Liver (tissue), 3 donors: ENCODE results near the gene LHFPL6.

ENCODE experiments used
- EGR1 ChIP-seq, 2 donors: IDR thresholded peaks; 2 replicates each; pipeline ENCODE4 v1.6.1; 2016 to 2018; ENCODE audit warnings: antibody characterized with exemption in 2 of 2, low read depth in 2 of 2
- FOXA1 ChIP-seq: IDR thresholded peaks from 2 replicates; pipeline ENCODE4 v1.6.1; 2016; ENCODE audit warnings: antibody characterized with exemption
- GABPA ChIP-seq, 2 donors: IDR thresholded peaks in 1 of 2; conservative IDR thresholded peaks in 1 of 2; 2 replicates each; pipeline ENCODE4 v1.6.1; 2016; ENCODE audit warnings: antibody characterized with exemption in 2 of 2, mild to moderate bottlenecking in 1 of 2, moderate library complexity in 1 of 2
- JUND ChIP-seq, 2 donors: IDR thresholded peaks; 2 replicates each; pipeline ENCODE4 v1.6.1; 2016; ENCODE audit warnings: antibody characterized with exemption in 2 of 2
- RAD21 ChIP-seq, 2 donors: IDR thresholded peaks; 2 replicates each; pipeline ENCODE4 v1.6.1; 2016; ENCODE audit warnings: antibody characterized with exemption in 2 of 2, mild to moderate bottlenecking in 2 of 2
- RXRA ChIP-seq, 2 donors: IDR thresholded peaks; 2 replicates each; pipeline ENCODE4 v1.6.1; 2017 to 2018; ENCODE audit warnings: antibody characterized with exemption in 2 of 2, mild to moderate bottlenecking in 1 of 2
- SP1 ChIP-seq: IDR thresholded peaks from 2 replicates; pipeline ENCODE4 v1.6.1; 2018; ENCODE audit warnings: antibody characterized with exemption, mild to moderate bottlenecking
- TAF1 ChIP-seq: conservative IDR thresholded peaks from 2 replicates; pipeline ENCODE4 v1.6.1; 2016; ENCODE audit warnings: antibody characterized with exemption, mild to moderate bottlenecking
- YY1 ChIP-seq: IDR thresholded peaks from 2 replicates; pipeline ENCODE4 v1.6.1; 2016; ENCODE audit warnings: antibody characterized with exemption, mild to moderate bottlenecking
- TF ChIP-seq, protein P1 (sequence below): fragments of 150-350 bp; IDR thresholded peaks from 2 replicates; pipeline ENCODE4 v1.5.1; 2017; ENCODE audit warnings: improper control_type of control experiment, low read depth, low read length; ENCODE audit not compliant: missing input control
- TF ChIP-seq, protein P2 (sequence below): IDR thresholded peaks from 2 replicates; pipeline ENCODE4 v1.6.1; 2016; ENCODE audit warnings: antibody characterized with exemption, mild to moderate bottlenecking
- TF ChIP-seq, protein P3 (sequence below): IDR thresholded peaks from 2 replicates; pipeline ENCODE4 v1.6.1; 2016; ENCODE audit warnings: antibody characterized with exemption
- TF ChIP-seq, protein P4 (sequence below): IDR thresholded peaks from 2 replicates; pipeline ENCODE4 v1.6.1; 2016; ENCODE audit warnings: antibody characterized with exemption
- donor health status: healthy.
- donor health status: healthy.

DNA sequence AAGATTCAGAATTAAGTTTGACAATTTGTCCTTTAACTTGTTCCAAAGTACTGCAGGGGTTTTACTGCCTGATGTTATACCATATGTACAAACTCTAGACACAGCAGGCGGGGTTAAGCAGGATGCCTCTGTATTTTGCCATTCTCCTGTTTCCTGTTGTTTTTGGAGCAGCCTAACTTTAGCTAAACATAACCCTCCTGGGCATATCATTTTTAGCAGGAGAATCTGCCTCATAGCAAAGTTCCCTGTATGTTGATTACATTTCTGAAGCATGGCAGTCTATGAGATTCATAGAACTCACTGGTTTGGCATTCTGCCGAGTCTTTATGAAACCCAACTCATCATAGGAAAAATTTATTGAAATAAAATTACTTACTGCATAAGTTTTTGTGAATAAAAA lies 5.2 kb downstream of the LHFPL6 start:
- TF ChIP-seq, protein P1, sequence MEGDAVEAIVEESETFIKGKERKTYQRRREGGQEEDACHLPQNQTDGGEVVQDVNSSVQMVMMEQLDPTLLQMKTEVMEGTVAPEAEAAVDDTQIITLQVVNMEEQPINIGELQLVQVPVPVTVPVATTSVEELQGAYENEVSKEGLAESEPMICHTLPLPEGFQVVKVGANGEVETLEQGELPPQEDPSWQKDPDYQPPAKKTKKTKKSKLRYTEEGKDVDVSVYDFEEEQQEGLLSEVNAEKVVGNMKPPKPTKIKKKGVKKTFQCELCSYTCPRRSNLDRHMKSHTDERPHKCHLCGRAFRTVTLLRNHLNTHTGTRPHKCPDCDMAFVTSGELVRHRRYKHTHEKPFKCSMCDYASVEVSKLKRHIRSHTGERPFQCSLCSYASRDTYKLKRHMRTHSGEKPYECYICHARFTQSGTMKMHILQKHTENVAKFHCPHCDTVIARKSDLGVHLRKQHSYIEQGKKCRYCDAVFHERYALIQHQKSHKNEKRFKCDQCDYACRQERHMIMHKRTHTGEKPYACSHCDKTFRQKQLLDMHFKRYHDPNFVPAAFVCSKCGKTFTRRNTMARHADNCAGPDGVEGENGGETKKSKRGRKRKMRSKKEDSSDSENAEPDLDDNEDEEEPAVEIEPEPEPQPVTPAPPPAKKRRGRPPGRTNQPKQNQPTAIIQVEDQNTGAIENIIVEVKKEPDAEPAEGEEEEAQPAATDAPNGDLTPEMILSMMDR = no peak
- TF ChIP-seq, protein P2, sequence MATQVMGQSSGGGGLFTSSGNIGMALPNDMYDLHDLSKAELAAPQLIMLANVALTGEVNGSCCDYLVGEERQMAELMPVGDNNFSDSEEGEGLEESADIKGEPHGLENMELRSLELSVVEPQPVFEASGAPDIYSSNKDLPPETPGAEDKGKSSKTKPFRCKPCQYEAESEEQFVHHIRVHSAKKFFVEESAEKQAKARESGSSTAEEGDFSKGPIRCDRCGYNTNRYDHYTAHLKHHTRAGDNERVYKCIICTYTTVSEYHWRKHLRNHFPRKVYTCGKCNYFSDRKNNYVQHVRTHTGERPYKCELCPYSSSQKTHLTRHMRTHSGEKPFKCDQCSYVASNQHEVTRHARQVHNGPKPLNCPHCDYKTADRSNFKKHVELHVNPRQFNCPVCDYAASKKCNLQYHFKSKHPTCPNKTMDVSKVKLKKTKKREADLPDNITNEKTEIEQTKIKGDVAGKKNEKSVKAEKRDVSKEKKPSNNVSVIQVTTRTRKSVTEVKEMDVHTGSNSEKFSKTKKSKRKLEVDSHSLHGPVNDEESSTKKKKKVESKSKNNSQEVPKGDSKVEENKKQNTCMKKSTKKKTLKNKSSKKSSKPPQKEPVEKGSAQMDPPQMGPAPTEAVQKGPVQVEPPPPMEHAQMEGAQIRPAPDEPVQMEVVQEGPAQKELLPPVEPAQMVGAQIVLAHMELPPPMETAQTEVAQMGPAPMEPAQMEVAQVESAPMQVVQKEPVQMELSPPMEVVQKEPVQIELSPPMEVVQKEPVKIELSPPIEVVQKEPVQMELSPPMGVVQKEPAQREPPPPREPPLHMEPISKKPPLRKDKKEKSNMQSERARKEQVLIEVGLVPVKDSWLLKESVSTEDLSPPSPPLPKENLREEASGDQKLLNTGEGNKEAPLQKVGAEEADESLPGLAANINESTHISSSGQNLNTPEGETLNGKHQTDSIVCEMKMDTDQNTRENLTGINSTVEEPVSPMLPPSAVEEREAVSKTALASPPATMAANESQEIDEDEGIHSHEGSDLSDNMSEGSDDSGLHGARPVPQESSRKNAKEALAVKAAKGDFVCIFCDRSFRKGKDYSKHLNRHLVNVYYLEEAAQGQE = no peak
- TF ChIP-seq, protein P3, sequence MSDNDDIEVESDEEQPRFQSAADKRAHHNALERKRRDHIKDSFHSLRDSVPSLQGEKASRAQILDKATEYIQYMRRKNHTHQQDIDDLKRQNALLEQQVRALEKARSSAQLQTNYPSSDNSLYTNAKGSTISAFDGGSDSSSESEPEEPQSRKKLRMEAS = no peak
- TF ChIP-seq TAF1 (no peak), JUND (IDR thresholded peaks at IDR 0.05) (no peak), RAD21 (IDR thresholded peaks at IDR 0.05) (no peak), GABPA (IDR thresholded peaks at IDR 0.05 in 1 of 2, conservative IDR thresholded peaks at IDR 0.05 in 1 of 2) (no peak), RXRA (IDR thresholded peaks at IDR 0.05) (no peak), FOXA1 (no peak), SP1 (no peak), YY1 (no peak), EGR1 (IDR thresholded peaks at IDR 0.05; ENCODE audit: low read depth in 2 of 2) (no peak)
- TF ChIP-seq, protein P4, sequence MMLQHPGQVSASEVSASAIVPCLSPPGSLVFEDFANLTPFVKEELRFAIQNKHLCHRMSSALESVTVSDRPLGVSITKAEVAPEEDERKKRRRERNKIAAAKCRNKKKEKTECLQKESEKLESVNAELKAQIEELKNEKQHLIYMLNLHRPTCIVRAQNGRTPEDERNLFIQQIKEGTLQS = no peak
